AG04449 (cell line): ENCODE data around the gene IER5L.
A peak's percentile ranks its signal among the peaks of the same experiment; 100 is the strongest.

Source experiments
- CTCF ChIA-PET: fragments of 350-600 bp; formaldehyde crosslinking; extraction: SDS; loops from one replicate; lab custom pipeline; 2021; ENCODE audit warnings: antibody characterized with exemption; lab: Yijun Ruan, JAX
- POLR2A ChIA-PET: fragments of 400-600, 350-600 bp; formaldehyde crosslinking; extraction: SDS; loops from one replicate; lab custom pipeline; 2020; ENCODE audit warnings: antibody characterized with exemption, inconsistent platforms; lab: Yijun Ruan, JAX
- DNase-seq: peaks from one replicate; pipeline ENCODE4 v3.0.0-alpha.2; 2010; ENCODE audit warnings: low read depth, low spot score
- H3K4me3 ChIP-seq: 2 replicates; pipeline ENCODE4 v1.5.1; 2011; ENCODE audit warnings: low read depth, mild to moderate bottlenecking, control low read depth, low read length
- CTCF ChIP-seq: IDR thresholded peaks from one replicate; pipeline ENCODE4 v1.5.1; 2011; ENCODE audit warnings: mild to moderate bottlenecking, moderate library complexity, low read length, control low read depth, inconsistent platforms; ENCODE audit not compliant: insufficient read depth; ENCODE audit errors: missing control alignments

The IER5L gene

GRCh38 chr9:129177791-129178567 is at the start of gene IER5L:
IER5L (minus strand) TSS chr9:129178261; CDS start chr9:129178052, 209 bp downstream.
- DNase-seq = no peak
- TF ChIP-seq CTCF = no peak
- ChIA-PET POLR2A (interaction anchor here (0.6 to 9.1 kb wide), 64 partner anchors 10 to 849 kb away, joined by 3 to 233 read pairs (median 5); partner anchors contain the start of genes NTMT1 and PTPA), CTCF (interaction anchor here (0.9 to 15.2 kb wide), 4 partner anchors 9 to 304 kb away, joined by 3 to 345 read pairs (median 5); no protein-coding TSS in a partner anchor)
- peak within 1 kb of the TSS; percentile 94 for H3K4me3 ChIP-seq

GRCh38 chr9:129227843-129228189 is 49.8 kb upstream of the IER5L start:
- no peak for DNase-seq
- CTCF ChIA-PET = no interaction called here
- POLR2A ChIA-PET = no interaction called here
- no peak overlapping the region for H3K4me3 ChIP-seq
- TF ChIP-seq CTCF = no peak

- CTCF ChIA-PET = no interaction called here
- H3K4me3 ChIP-seq = no peak overlapping the region
Measured at GRCh38 chr9:129225815-129226214, 47.8 kb upstream of the IER5L start.

GRCh38 chr9:129225490-129225778 is 47.4 kb upstream of the IER5L start:
- CTCF ChIA-PET = no interaction called here
- no peak for TF ChIP-seq CTCF
- POLR2A ChIA-PET = interaction anchor here (1.1 kb wide), 1 partner anchor 47 kb away, joined by 4 read pairs; the partner anchor contains the start of gene IER5L
- H3K4me3 ChIP-seq = no peak overlapping the region
- no peak for DNase-seq

More at GRCh38 chr9:129225815-129226214, 47.8 kb upstream of the IER5L start:
- TF ChIP-seq CTCF = peak; percentile 9
- peak; percentile 47 for DNase-seq
- POLR2A ChIA-PET = interaction anchor here (0.7 to 1.1 kb wide), 2 partner anchors 48 to 257 kb away, joined by 3 to 4 read pairs; partner anchors contain the start of gene IER5L

- CTCF ChIA-PET = no interaction called here
- TF ChIP-seq CTCF = no peak
- no peak overlapping the region for H3K4me3 ChIP-seq
- no peak for DNase-seq
- POLR2A ChIA-PET = interaction anchor here (1.1 kb wide), 1 partner anchor 47 kb away, joined by 4 read pairs; the partner anchor contains the start of gene IER5L
Measured at GRCh38 chr9:129224618-129225489, 46.8 kb upstream of the IER5L start.
